Liver (tissue), 9 donors: Measurements from ENCODE around the gene ACVR2A. TPM values are rescaled to one million over a fixed set of nuclear protein-coding genes. Genes with fewer than 3 reads are reported as not detected.

ENCODE experiments used
- DNase-seq: peaks from one replicate; pipeline ENCODE4 v3.0.0-alpha.2; 2017; ENCODE audit warnings: low spot score
- H3K27ac ChIP-seq, 2 donors: one replicate each; pipeline ENCODE4 v1.7.0; 2013; ENCODE audit warnings: inconsistent platforms in 2 of 2, low read length in 2 of 2, control low read depth in 1 of 2, low read depth in 1 of 2, mild to moderate bottlenecking in 1 of 2
- H3K27me3 ChIP-seq, 4 donors: one replicate each; pipeline versions ENCODE4 v1.6.1 to v1.7.0; 2013; ENCODE audit warnings: low read length in 3 of 4, inconsistent platforms in 1 of 4, mild to moderate bottlenecking in 1 of 4, moderate library complexity in 1 of 4; ENCODE audit not compliant: control insufficient read depth in 4 of 4, insufficient read depth in 4 of 4
- H3K36me3 ChIP-seq, 4 donors: one replicate each; pipeline versions ENCODE4 v1.6.1 to v1.7.0; 2013; ENCODE audit warnings: low read length in 3 of 4, mild to moderate bottlenecking in 3 of 4, low read depth in 1 of 4, moderate library complexity in 1 of 4; ENCODE audit not compliant: control insufficient read depth in 4 of 4, insufficient read depth in 3 of 4
- H3K4me1 ChIP-seq, 4 donors: one replicate each; pipeline versions ENCODE4 v1.6.1 to v1.7.0; 2013; ENCODE audit warnings: low read length in 3 of 4, mild to moderate bottlenecking in 3 of 4, moderate library complexity in 1 of 4; ENCODE audit not compliant: control insufficient read depth in 4 of 4, insufficient read depth in 4 of 4
- H3K4me3 ChIP-seq, 3 donors: one replicate each; pipeline versions ENCODE4 v1.6.1 to v1.7.0; 2013; ENCODE audit warnings: low read length in 3 of 3, control low read depth in 1 of 3, low read depth in 1 of 3, mild to moderate bottlenecking in 1 of 3
- H3K9ac ChIP-seq, 2 donors: one replicate each; pipeline ENCODE4 v1.7.0; 2013; ENCODE audit warnings: low read length in 2 of 2, mild to moderate bottlenecking in 2 of 2, moderate library complexity in 2 of 2, control low read depth in 1 of 2, low read depth in 1 of 2
- H3K9me3 ChIP-seq, 4 donors: one replicate each; pipeline versions ENCODE4 v1.6.1 to v1.7.0; 2013; ENCODE audit warnings: low read length in 3 of 4; ENCODE audit not compliant: control insufficient read depth in 4 of 4
- CTCF ChIP-seq: fragments of 150-350 bp; IDR thresholded peaks from 2 replicates; pipeline ENCODE4 v1.5.1; 2017; ENCODE audit warnings: improper control_type of control experiment, low read depth, low read length; ENCODE audit not compliant: missing input control
- EGR1 ChIP-seq, 2 donors: IDR thresholded peaks; 2 replicates each; pipeline ENCODE4 v1.6.1; 2016 to 2018; ENCODE audit warnings: antibody characterized with exemption in 2 of 2, low read depth in 2 of 2
- FOXA1 ChIP-seq: IDR thresholded peaks from 2 replicates; pipeline ENCODE4 v1.6.1; 2016; ENCODE audit warnings: antibody characterized with exemption
- FOXA2 ChIP-seq: IDR thresholded peaks from 2 replicates; pipeline ENCODE4 v1.6.1; 2016; ENCODE audit warnings: antibody characterized with exemption
- HNF4A ChIP-seq, 2 donors: conservative IDR thresholded peaks; 2 replicates each; pipeline ENCODE4 v1.6.1; 2016; ENCODE audit warnings: antibody characterized with exemption in 2 of 2, mild to moderate bottlenecking in 2 of 2
- NR2F2 ChIP-seq: IDR thresholded peaks from 2 replicates; pipeline ENCODE4 v1.6.1; 2016; ENCODE audit warnings: antibody characterized with exemption
- RAD21 ChIP-seq, 2 donors: IDR thresholded peaks; 2 replicates each; pipeline ENCODE4 v1.6.1; 2016; ENCODE audit warnings: antibody characterized with exemption in 2 of 2, mild to moderate bottlenecking in 2 of 2
- RXRA ChIP-seq, 2 donors: IDR thresholded peaks; 2 replicates each; pipeline ENCODE4 v1.6.1; 2017 to 2018; ENCODE audit warnings: antibody characterized with exemption in 2 of 2, mild to moderate bottlenecking in 1 of 2
- SP1 ChIP-seq: IDR thresholded peaks from 2 replicates; pipeline ENCODE4 v1.6.1; 2018; ENCODE audit warnings: antibody characterized with exemption, mild to moderate bottlenecking
- TAF1 ChIP-seq: conservative IDR thresholded peaks from 2 replicates; pipeline ENCODE4 v1.6.1; 2016; ENCODE audit warnings: antibody characterized with exemption, mild to moderate bottlenecking
- YY1 ChIP-seq: IDR thresholded peaks from 2 replicates; pipeline ENCODE4 v1.6.1; 2016; ENCODE audit warnings: antibody characterized with exemption, mild to moderate bottlenecking
- WGBS: extraction: QIAGEN DNeasy Blood & Tissue Kit; methylation state at CpG from one replicate; pipeline ENCODE4 v1.1.7; 2013; 5-methylcytosine and 5-hydroxymethylcytosine counted together
- polyA plus RNA-seq, 2 donors: library from polyadenylated mRNA; stranded (reverse) in 1 of 2; unstranded in 1 of 2; fragments of 200-250 nt in 1 of 2; fragments of >200 nt in 1 of 2; fragmentation: Nextera tagmentation in 1 of 2; extraction: Ambion mirVana in 1 of 2; gene quantifications; one replicate each; pipeline versions ENCODE4 v1.2.1 to v1.2.3, GENCODE V29; 2013 to 2015
- total RNA-seq, 2 donors: library from RNA; depleted of rRNA; stranded (reverse); fragments of >200 nt; gene quantifications; one replicate each; pipeline ENCODE4 v1.2.3, GENCODE V29; 2014
- TF ChIP-seq, protein P1 (sequence below): IDR thresholded peaks from 2 replicates; pipeline ENCODE4 v1.6.1; 2016; ENCODE audit warnings: antibody characterized with exemption
- TF ChIP-seq, protein P2 (sequence below): IDR thresholded peaks from 2 replicates; pipeline ENCODE4 v1.6.1; 2016; ENCODE audit warnings: antibody characterized with exemption, mild to moderate bottlenecking
- TF ChIP-seq, protein P3 (sequence below): IDR thresholded peaks from 2 replicates; pipeline ENCODE4 v1.6.1; 2016; ENCODE audit warnings: antibody characterized with exemption
- donor health status: healthy.
- donor health status: healthy.
- donor health status: healthy.
- donor health status: healthy.
- donor health status: healthy.

ACVR2A gene
- total and polyA plus RNA-seq, 4 donors: 2.2 to 9.5 (median 6.3) TPM

GRCh38 chr2:147910990-147911473, 66.2 kb downstream of the ACVR2A start:
- WGBS: under 1% methylated on average over 2 of the region's 2 CpGs
- no peak for TF ChIP-seq SP1
- peak; percentile 74 for TF ChIP-seq CTCF
- TF ChIP-seq RAD21 (IDR thresholded peaks at IDR 0.05): peak; percentile 95 to 96
- TF ChIP-seq NR2F2: no peak
- DNase-seq: no peak

DNA sequence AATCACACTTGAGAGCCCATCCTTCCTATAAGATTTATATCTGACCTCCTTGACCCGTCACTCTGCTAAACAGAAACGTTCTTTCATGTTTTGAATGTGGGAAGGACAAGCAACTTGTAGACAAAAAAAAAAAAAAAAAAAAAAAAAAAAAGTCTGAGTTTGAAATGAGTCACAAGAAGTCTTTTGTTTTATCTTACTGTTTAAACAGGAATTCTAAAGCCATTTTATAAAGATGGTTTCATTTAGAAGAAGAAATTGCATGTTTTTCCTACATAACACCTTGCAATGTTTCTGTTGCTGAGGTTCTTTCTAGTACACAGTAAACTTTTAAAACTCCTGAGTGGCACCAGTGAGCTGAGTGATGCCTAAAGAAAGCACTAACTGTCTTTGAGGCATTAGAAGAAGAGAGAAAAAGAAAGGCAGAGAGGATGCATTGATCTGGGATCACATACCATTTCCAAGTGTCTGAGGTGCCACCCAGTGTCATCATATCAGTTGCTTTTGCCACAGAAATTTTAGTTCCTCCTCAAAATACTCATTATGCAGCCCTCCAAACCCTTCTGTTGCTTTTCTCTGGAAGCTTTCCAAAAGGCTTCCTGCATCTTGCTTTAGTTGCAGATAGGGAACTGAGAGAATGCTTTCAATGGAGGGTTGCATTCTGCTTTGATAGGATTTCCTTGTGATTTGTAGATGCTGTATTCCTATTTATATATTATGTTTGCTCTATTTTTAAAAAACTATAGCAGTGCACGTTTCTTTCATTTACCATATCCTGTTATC, 69.1 kb downstream of the ACVR2A start:
- Histone ChIP-seq H3K9ac (no peak overlapping the region), H3K27me3 (no peaks in the 10 kb centered on the region), H3K9me3 (no peaks in the 10 kb centered on the region), H3K4me3 (no peak overlapping the region), H3K36me3 (peaks cover 0 to 7% (median 4%) of the 10 kb centered on the region in 4 donors), H3K4me1 (no peaks in the 10 kb centered on the region), H3K27ac (no peak overlapping the region)
- WGBS: 52% methylated on average over 3 of the region's 3 CpGs
- TF ChIP-seq TAF1 (no peak), NR2F2 (no peak), YY1 (no peak), RAD21 (IDR thresholded peaks at IDR 0.05) (no peak), HNF4A (conservative IDR thresholded peaks at IDR 0.05) (no peak), FOXA2 (no peak), RXRA (IDR thresholded peaks at IDR 0.05) (no peak), FOXA1 (no peak), EGR1 (IDR thresholded peaks at IDR 0.05; ENCODE audit: low read depth in 2 of 2) (no peak), CTCF (no peak)
- TF ChIP-seq, protein P1, sequence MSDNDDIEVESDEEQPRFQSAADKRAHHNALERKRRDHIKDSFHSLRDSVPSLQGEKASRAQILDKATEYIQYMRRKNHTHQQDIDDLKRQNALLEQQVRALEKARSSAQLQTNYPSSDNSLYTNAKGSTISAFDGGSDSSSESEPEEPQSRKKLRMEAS: no peak
- TF ChIP-seq, protein P2, sequence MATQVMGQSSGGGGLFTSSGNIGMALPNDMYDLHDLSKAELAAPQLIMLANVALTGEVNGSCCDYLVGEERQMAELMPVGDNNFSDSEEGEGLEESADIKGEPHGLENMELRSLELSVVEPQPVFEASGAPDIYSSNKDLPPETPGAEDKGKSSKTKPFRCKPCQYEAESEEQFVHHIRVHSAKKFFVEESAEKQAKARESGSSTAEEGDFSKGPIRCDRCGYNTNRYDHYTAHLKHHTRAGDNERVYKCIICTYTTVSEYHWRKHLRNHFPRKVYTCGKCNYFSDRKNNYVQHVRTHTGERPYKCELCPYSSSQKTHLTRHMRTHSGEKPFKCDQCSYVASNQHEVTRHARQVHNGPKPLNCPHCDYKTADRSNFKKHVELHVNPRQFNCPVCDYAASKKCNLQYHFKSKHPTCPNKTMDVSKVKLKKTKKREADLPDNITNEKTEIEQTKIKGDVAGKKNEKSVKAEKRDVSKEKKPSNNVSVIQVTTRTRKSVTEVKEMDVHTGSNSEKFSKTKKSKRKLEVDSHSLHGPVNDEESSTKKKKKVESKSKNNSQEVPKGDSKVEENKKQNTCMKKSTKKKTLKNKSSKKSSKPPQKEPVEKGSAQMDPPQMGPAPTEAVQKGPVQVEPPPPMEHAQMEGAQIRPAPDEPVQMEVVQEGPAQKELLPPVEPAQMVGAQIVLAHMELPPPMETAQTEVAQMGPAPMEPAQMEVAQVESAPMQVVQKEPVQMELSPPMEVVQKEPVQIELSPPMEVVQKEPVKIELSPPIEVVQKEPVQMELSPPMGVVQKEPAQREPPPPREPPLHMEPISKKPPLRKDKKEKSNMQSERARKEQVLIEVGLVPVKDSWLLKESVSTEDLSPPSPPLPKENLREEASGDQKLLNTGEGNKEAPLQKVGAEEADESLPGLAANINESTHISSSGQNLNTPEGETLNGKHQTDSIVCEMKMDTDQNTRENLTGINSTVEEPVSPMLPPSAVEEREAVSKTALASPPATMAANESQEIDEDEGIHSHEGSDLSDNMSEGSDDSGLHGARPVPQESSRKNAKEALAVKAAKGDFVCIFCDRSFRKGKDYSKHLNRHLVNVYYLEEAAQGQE: no peak
- TF ChIP-seq, protein P3, sequence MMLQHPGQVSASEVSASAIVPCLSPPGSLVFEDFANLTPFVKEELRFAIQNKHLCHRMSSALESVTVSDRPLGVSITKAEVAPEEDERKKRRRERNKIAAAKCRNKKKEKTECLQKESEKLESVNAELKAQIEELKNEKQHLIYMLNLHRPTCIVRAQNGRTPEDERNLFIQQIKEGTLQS: no peak
- DNase-seq: no peak

More at GRCh38 chr2:147910990-147911473, 66.2 kb downstream of the ACVR2A start:
- Histone ChIP-seq H3K9ac (no peak overlapping the region), H3K36me3 (peaks cover 0 to 2% (median under 1%) of the 10 kb centered on the region in 4 donors), H3K4me3 (no peak overlapping the region), H3K27ac (no peak overlapping the region), H3K27me3 (no peaks in the 10 kb centered on the region), H3K9me3 (no peaks in the 10 kb centered on the region), H3K4me1 (no peaks in the 10 kb centered on the region)
